ENCODE data around the gene ZNF284. TPM values are rescaled to one million over a fixed set of nuclear protein-coding genes. Genes with fewer than 3 reads are reported as not detected.

ZNF284 gene
- 1 to 10 TPM; 1.0 to 4.8 (median 1.8) TPM for total RNA-seq

DNA sequence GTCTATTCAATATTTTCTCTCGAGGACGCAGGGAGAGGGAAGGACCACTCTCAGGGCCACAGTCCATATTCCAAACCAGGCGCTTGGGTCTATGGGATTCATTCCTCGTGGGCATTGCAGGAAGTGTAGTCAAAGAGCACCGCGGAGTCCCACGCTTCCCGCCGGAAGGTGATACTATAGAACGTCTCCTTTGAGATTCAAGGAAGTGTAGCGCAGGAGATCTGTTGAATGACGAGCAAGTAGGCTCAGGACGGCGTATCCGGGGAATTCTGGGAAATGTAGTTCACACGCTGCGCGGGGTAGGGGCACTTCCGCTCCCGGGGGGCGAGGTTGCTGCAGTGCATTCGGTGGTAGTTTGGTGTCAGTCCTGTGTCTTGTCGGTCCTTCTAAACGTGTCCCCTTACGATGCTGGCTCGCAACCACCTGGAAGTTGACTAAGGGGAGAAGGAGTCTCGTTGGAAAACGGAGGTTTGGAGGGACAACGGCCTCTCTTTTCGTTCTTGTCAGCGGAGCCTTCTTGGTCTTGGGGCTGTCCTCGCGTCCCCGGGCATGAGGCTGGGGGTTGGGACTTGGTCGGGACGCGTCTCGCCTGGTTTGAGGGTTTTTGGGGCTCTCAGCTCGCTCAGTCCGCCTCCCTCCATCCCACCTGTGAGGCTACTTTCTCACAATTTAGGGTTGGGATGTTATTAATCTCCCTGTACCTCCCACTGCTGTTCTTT, at the start of gene ZNF284:
Gene ZNF284 (plus strand): TSS at position 336 of the 719 bp plus-strand sequence. CDS start 4,231 bp downstream, outside the sequence.
- H3K9me3 ChIP-seq: peaks cover 6 to 23% (median 13%) of the 10 kb centered on the region in 4 donors
- H3K27me3 ChIP-seq: no peaks in the 10 kb centered on the region
- ATAC-seq (ENCODE audit: low FRiP score in 2 of 2) (peak; percentile 97 to 99), DNase-seq (peak; percentile 73 to 90)
- TF ChIP-seq EP300 (IDR thresholded peaks at IDR 0.05): no peak
- peak in 2 of 4 donors; percentile 22 to 37 for TF ChIP-seq POLR2A (IDR thresholded peaks at IDR 0.05)
- TF ChIP-seq, protein P1, sequence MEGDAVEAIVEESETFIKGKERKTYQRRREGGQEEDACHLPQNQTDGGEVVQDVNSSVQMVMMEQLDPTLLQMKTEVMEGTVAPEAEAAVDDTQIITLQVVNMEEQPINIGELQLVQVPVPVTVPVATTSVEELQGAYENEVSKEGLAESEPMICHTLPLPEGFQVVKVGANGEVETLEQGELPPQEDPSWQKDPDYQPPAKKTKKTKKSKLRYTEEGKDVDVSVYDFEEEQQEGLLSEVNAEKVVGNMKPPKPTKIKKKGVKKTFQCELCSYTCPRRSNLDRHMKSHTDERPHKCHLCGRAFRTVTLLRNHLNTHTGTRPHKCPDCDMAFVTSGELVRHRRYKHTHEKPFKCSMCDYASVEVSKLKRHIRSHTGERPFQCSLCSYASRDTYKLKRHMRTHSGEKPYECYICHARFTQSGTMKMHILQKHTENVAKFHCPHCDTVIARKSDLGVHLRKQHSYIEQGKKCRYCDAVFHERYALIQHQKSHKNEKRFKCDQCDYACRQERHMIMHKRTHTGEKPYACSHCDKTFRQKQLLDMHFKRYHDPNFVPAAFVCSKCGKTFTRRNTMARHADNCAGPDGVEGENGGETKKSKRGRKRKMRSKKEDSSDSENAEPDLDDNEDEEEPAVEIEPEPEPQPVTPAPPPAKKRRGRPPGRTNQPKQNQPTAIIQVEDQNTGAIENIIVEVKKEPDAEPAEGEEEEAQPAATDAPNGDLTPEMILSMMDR (IDR thresholded peaks at IDR 0.05): peak in 1 of 6 experiments; percentile 20
- TF ChIP-seq POLR2AphosphoS5 (IDR thresholded peaks at IDR 0.05): peak; percentile 52 to 74
- peak within 1 kb of the TSS; percentile 53 to 83 (median 72) for H3K4me3 ChIP-seq
- H3K27ac ChIP-seq: peak within 1 kb of the TSS; percentile 21 to 71 (median 59)
- H3K4me1 ChIP-seq: peaks cover 4 to 17% (median 13%) of the 10 kb centered on the region in 4 donors
- peaks cover 0 to 5% (median 4%) of the 10 kb centered on the region in 4 donors for H3K36me3 ChIP-seq
- WGBS, 2 donors: 0% methylated on average over 26 to 38 of the region's 40 CpGs

- Histone ChIP-seq H3K4me1 (peaks cover 3 to 10% (median 8%) of the 10 kb centered on the region in 4 donors), H3K27ac (peak overlapping the region in 3 of 4 donors; percentile 57 to 81 (median 57)), H3K4me3 (peak overlapping the region; percentile 57 to 85 (median 69)), H3K36me3 (peaks cover 18 to 32% (median 30%) of the 10 kb centered on the region in 4 donors), H3K27me3 (no peaks in the 10 kb centered on the region), H3K9me3 (peaks cover 12 to 25% (median 17%) of the 10 kb centered on the region in 4 donors)
- WGBS, 2 donors: 43 to 55% methylated on average over 4 of the region's 4 CpGs
- TF ChIP-seq, protein P1 (IDR thresholded peaks at IDR 0.05): no peak
- no peak for TF ChIP-seq POLR2AphosphoS5 (IDR thresholded peaks at IDR 0.05)
- no peak for TF ChIP-seq EP300 (IDR thresholded peaks at IDR 0.05)
- no peak for TF ChIP-seq POLR2A (IDR thresholded peaks at IDR 0.05)
- no peak for ATAC-seq (ENCODE audit: low FRiP score in 2 of 2)
- DNase-seq: no peak
These were observed 47.1 kb upstream of the ZNF284 start for GRCh38 chr19:44024900-44025216.

- Histone ChIP-seq H3K4me3 (peak within 1 kb of the TSS; percentile 57 to 85 (median 69)), H3K4me1 (peaks cover 3 to 10% (median 8%) of the 10 kb centered on the region in 4 donors), H3K9me3 (peaks cover 16 to 30% (median 21%) of the 10 kb centered on the region in 4 donors), H3K27ac (peak within 1 kb of the TSS in 3 of 4 donors; percentile 57 to 81 (median 57)), H3K27me3 (no peaks in the 10 kb centered on the region), H3K36me3 (peaks cover 18 to 37% (median 35%) of the 10 kb centered on the region in 4 donors)
- WGBS, 2 donors: 3 to 4% methylated on average over 36 to 37 of the region's 37 CpGs
- DNase-seq (peak; percentile 57 to 91), ATAC-seq (ENCODE audit: low FRiP score in 2 of 2) (peak; percentile 91 to 99)
- TF ChIP-seq, protein P1 (IDR thresholded peaks at IDR 0.05): no peak
- TF ChIP-seq EP300 (IDR thresholded peaks at IDR 0.05) (no peak), POLR2A (IDR thresholded peaks at IDR 0.05) (peak in 1 of 4 donors; percentile 23), POLR2AphosphoS5 (IDR thresholded peaks at IDR 0.05) (peak; percentile 12 to 34)
These were observed 46.6 kb upstream of the ZNF284 start, which contains the start of gene ZNF222 for GRCh38 chr19:44025217-44025936. Gene ZNF222 (plus strand): TSS chr19:44025379. CDS start chr19:44025437, 58 bp downstream.

DNA sequence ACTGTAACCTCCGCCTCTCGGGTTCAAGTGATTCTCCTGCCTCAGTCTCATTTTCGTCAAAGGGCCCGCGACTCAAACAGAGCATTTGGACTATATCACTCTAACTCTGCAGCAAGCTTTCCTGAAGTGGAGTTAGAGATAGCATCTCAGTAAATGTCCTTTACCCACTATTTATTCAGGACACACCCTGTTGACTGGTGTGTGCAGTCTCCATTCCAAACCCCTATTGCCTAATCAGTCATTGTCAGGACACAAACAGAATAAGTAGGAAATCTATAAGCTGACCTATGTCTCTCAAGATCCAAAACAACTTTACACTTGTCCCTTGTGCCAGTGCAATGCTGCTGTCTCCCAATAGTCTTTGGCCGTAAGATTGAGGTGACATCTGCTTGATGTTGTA, 45.3 kb upstream of the ZNF284 start:
- Histone ChIP-seq H3K4me1 (peaks cover 3 to 10% (median 8%) of the 10 kb centered on the region in 4 donors), H3K27ac (no peak overlapping the region), H3K9me3 (peaks cover 28 to 43% (median 34%) of the 10 kb centered on the region in 4 donors), H3K27me3 (no peaks in the 10 kb centered on the region), H3K36me3 (peaks cover 18 to 49% (median 46%) of the 10 kb centered on the region in 4 donors), H3K4me3 (no peak overlapping the region)
- no peak for DNase-seq
- 98 to 99% methylated on average over 6 of the region's 6 CpGs for WGBS, 2 donors
- TF ChIP-seq POLR2A (IDR thresholded peaks at IDR 0.05) (no peak), POLR2AphosphoS5 (IDR thresholded peaks at IDR 0.05) (no peak), EP300 (IDR thresholded peaks at IDR 0.05) (no peak)
- TF ChIP-seq, protein P1 (IDR thresholded peaks at IDR 0.05): no peak
- no peak for ATAC-seq (ENCODE audit: low FRiP score in 2 of 2)
